HG02885 (cell line): ENCODE data around the gene SIL1.
"Not testable (repeated sequence)": the region's sequence is repeated elsewhere in the genome, so short reads cannot be mapped to it uniquely, and the experiment has no call there.

Experiments used
- ATAC-seq: cut with Tn5 transposase; IDR thresholded peaks from one replicate; pipeline ENCODE4 v1.9.1; 2021; ENCODE audit warnings: mild to moderate bottlenecking; ENCODE audit not compliant: unreplicated experiment, poor library complexity

The SIL1 gene

GRCh38 chr5:139178589-139178917 lies 19.6 kb downstream of the SIL1 start:
- ATAC-seq = no peak

- peak; percentile 70 for ATAC-seq
Observed at GRCh38 chr5:139177809-139178588, 20.2 kb downstream of the SIL1 start.

GRCh38 chr5:139177281-139177680 lies 20.9 kb downstream of the SIL1 start:
- not testable (repeated sequence) for ATAC-seq

GRCh38 chr5:139174382-139174781 lies 23.8 kb downstream of the SIL1 start:
- ATAC-seq = not testable (repeated sequence)

GRCh38 chr5:139171779-139172404 lies 26.3 kb downstream of the SIL1 start:
- no peak for ATAC-seq

- no peak for ATAC-seq
Observed at GRCh38 chr5:139167952-139168720, 30.0 kb downstream of the SIL1 start.

GRCh38 chr5:139167533-139167932 lies 30.6 kb downstream of the SIL1 start:
- ATAC-seq = no peak

GRCh38 chr5:139167063-139167462 lies 31.1 kb downstream of the SIL1 start:
- no peak for ATAC-seq

GRCh38 chr5:139164897-139165296 lies 33.3 kb downstream of the SIL1 start:
- ATAC-seq = not testable (repeated sequence)

GRCh38 chr5:139164020-139164419 lies 34.1 kb downstream of the SIL1 start:
- ATAC-seq = no peak

- no peak for ATAC-seq
Observed at GRCh38 chr5:139162448-139162847, 35.7 kb downstream of the SIL1 start.

- ATAC-seq = no peak
Observed at GRCh38 chr5:139158791-139159190, 39.4 kb downstream of the SIL1 start.

GRCh38 chr5:139157556-139157955 lies 40.6 kb downstream of the SIL1 start:
- no peak for ATAC-seq

GRCh38 chr5:139156814-139157213 lies 41.4 kb downstream of the SIL1 start:
- ATAC-seq = no peak

GRCh38 chr5:139155333-139155732 lies 42.8 kb downstream of the SIL1 start:
- no peak for ATAC-seq

GRCh38 chr5:139151902-139152301 lies 46.3 kb downstream of the SIL1 start:
- no peak for ATAC-seq

GRCh38 chr5:139150367-139150999 lies 47.7 kb downstream of the SIL1 start:
- ATAC-seq = no peak

- ATAC-seq = no peak
Observed at GRCh38 chr5:139149477-139150199, 48.5 kb downstream of the SIL1 start.

- no peak for ATAC-seq
Observed at GRCh38 chr5:139148986-139149385, 49.2 kb downstream of the SIL1 start.

GRCh38 chr5:139148306-139148705 lies 49.9 kb downstream of the SIL1 start:
- no peak for ATAC-seq
